ENCODE data around the gene ALDH16A1. TPM values are rescaled to one million over a fixed set of nuclear protein-coding genes. Genes with fewer than 3 reads are reported as not detected.

The ALDH16A1 gene
- total RNA-seq, 2 donors from 2014 or later, result 52.8 to 57.1 TPM

DNA sequence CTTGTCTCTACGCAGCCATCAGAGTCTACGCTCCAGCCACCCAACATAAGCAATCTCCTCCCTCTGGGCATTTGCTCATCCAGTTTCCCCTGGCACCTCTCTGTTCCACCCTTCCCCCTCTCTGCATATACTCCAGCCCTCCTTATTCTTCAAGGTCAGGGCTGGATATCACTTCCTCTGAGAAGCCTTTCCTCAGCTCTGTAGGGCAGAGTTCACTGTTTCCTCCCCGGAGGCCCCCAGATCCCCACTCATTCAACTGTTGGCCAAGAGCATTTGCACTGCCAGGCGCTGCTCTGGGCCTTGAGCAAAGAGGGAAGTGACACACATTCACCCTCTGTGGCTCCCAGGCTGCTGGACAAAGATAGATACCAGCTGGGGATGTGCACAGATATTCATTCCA, 62.7 kb downstream of the ALDH16A1 start:
- H3K27me3 ChIP-seq (ENCODE audit: control insufficient read depth, insufficient read depth, low read length, poor library complexity, severe bottlenecking), result no peaks in the 10 kb centered on the region
- no peaks in the 10 kb centered on the region for H3K36me3 ChIP-seq (ENCODE audit: control insufficient read depth, insufficient read depth, low read length)
- H3K36me3 Mint-ChIP-seq (ENCODE audit: low read depth), result peaks cover 32% of the 10 kb centered on the region
- H3K27ac Mint-ChIP-seq, result peak overlapping the region; percentile 68
- no peaks in the 10 kb centered on the region for H3K9me3 ChIP-seq (ENCODE audit: control insufficient read depth, low read length)
- no peak overlapping the region for H3K9ac ChIP-seq (ENCODE audit: extremely low read depth, low read length, poor library complexity, severe bottlenecking)
- H3K4me1 ChIP-seq (ENCODE audit: control insufficient read depth, insufficient read depth, low read length), result peaks cover 3% of the 10 kb centered on the region
- H3K27me3 Mint-ChIP-seq (ENCODE audit: insufficient read depth), result no peaks in the 10 kb centered on the region
- TF ChIP-seq, protein P1, sequence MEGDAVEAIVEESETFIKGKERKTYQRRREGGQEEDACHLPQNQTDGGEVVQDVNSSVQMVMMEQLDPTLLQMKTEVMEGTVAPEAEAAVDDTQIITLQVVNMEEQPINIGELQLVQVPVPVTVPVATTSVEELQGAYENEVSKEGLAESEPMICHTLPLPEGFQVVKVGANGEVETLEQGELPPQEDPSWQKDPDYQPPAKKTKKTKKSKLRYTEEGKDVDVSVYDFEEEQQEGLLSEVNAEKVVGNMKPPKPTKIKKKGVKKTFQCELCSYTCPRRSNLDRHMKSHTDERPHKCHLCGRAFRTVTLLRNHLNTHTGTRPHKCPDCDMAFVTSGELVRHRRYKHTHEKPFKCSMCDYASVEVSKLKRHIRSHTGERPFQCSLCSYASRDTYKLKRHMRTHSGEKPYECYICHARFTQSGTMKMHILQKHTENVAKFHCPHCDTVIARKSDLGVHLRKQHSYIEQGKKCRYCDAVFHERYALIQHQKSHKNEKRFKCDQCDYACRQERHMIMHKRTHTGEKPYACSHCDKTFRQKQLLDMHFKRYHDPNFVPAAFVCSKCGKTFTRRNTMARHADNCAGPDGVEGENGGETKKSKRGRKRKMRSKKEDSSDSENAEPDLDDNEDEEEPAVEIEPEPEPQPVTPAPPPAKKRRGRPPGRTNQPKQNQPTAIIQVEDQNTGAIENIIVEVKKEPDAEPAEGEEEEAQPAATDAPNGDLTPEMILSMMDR (conservative IDR thresholded peaks at IDR 0.05), result no peak
- H3K4me3 ChIP-seq (ENCODE audit: low read length), result no peak overlapping the region
- 94 to 100% methylated on average over 4 of the region's 4 CpGs for WGBS, 2 experiments (ENCODE audit: insufficient coverage in 1 of 2, insufficient read length in 1 of 2)
- no peak for DNase-seq
- no peak overlapping the region for H3K4me3 Mint-ChIP-seq
- H3K9me3 Mint-ChIP-seq, result no peaks in the 10 kb centered on the region
- peaks cover 5% of the 10 kb centered on the region for H3K4me1 Mint-ChIP-seq
- peak overlapping the region; percentile 17 for H3K27ac ChIP-seq (ENCODE audit: low read depth, low read length)

DNA sequence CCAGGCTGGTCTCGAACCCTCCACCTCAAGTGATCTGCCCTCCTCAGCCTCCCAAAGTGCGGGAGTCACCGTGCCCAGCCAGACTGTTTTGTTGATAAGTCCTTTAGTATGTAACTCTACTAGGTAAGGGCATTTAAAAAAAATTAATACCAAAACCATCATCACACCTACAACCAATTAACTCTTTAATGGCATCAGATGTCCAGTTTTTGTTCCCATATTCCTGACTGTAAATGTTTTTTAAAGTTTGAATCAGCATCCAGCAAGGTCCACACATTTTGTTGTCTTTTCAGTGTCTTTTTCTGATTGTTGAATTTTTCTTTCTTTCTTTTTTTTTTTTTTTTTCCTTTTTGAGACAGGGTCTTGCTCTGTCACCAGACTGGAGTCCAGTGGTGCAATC, 65.0 kb downstream of the ALDH16A1 start:
- H3K4me1 Mint-ChIP-seq, result no peaks in the 10 kb centered on the region
- H3K27me3 ChIP-seq (ENCODE audit: control insufficient read depth, insufficient read depth, low read length, poor library complexity, severe bottlenecking), result no peaks in the 10 kb centered on the region
- no peaks in the 10 kb centered on the region for H3K9me3 Mint-ChIP-seq
- H3K9me3 ChIP-seq (ENCODE audit: control insufficient read depth, low read length), result no peaks in the 10 kb centered on the region
- H3K4me1 ChIP-seq (ENCODE audit: control insufficient read depth, insufficient read depth, low read length), result peaks cover 3% of the 10 kb centered on the region
- no peak overlapping the region for H3K4me3 Mint-ChIP-seq
- no peak overlapping the region for H3K4me3 ChIP-seq (ENCODE audit: low read length)
- peaks cover 38% of the 10 kb centered on the region for H3K36me3 Mint-ChIP-seq (ENCODE audit: low read depth)
- H3K27ac Mint-ChIP-seq, result no peak overlapping the region
- TF ChIP-seq, protein P1 (conservative IDR thresholded peaks at IDR 0.05), result no peak
- no peak overlapping the region for H3K27ac ChIP-seq (ENCODE audit: low read depth, low read length)
- DNase-seq, result no peak
- H3K9ac ChIP-seq (ENCODE audit: extremely low read depth, low read length, poor library complexity, severe bottlenecking), result no peak overlapping the region
- H3K36me3 ChIP-seq (ENCODE audit: control insufficient read depth, insufficient read depth, low read length), result no peaks in the 10 kb centered on the region
- H3K27me3 Mint-ChIP-seq (ENCODE audit: insufficient read depth), result no peaks in the 10 kb centered on the region
- 100% methylated on average over 1 of the region's 3 CpGs; no CpG with 5 or more reads in 1 of the 2 experiments for WGBS, 2 experiments (ENCODE audit: insufficient coverage in 1 of 2, insufficient read length in 1 of 2)

Small RNA genes lying within 50 kb of the gene (microRNA-seq; reads per million reads assigned to microRNA genes)
- gene MIR150 (ENCODE audit: borderline microRNAs expressed), result 9.6 reads per million, percentile 44 among the genes with 10 or more reads in this experiment

Other genes starting within 250 kb of the ALDH16A1 start
- 1 to 10 TPM; 3.3 to 3.4 TPM for gene SLC6A16, start 128.0 kb upstream of the ALDH16A1 start, total RNA-seq
- not detected for gene CD37, start 117.8 kb upstream of the ALDH16A1 start, total RNA-seq
- 100 to 1,000 TPM; 142 to 166 TPM for gene TEAD2, start 90.8 kb upstream of the ALDH16A1 start, total RNA-seq
- 1 to 10 TPM; 1.8 to 2.1 TPM for gene DKKL1, start 89.3 kb upstream of the ALDH16A1 start, total RNA-seq
- gene KASH5, start 65.0 kb upstream of the ALDH16A1 start, total RNA-seq, result under 1 TPM in 1 of 2 donors, not detected in 1; 0.13 TPM
- gene PTH2, start 29.8 kb upstream of the ALDH16A1 start, total RNA-seq, result not detected
- gene GFY, start 27.8 kb upstream of the ALDH16A1 start, total RNA-seq, result under 1 TPM in 1 of 2 donors, not detected in 1; 0.18 TPM
- under 1 TPM; 0.22 to 0.33 TPM for gene SLC17A7, start 11.7 kb upstream of the ALDH16A1 start, total RNA-seq
- gene PIH1D1, start 1.4 kb upstream of the ALDH16A1 start, total RNA-seq, result 100 to 1,000 TPM; 128 to 133 TPM
- 1 to 10 TPM in 1 of 2 donors, under 1 TPM in 1; 0.75 to 2.3 TPM for gene FLT3LG, start 21.0 kb downstream of the ALDH16A1 start, total RNA-seq
- 1,000 to 10,000 TPM; 2,434 to 3,023 TPM for gene RPL13A, start 34.4 kb downstream of the ALDH16A1 start, total RNA-seq
- 1,000 to 10,000 TPM; 1,814 to 2,035 TPM for gene RPS11, start 43.2 kb downstream of the ALDH16A1 start, total RNA-seq
- gene FCGRT, start 59.4 kb downstream of the ALDH16A1 start, total RNA-seq, result 10 to 100 TPM; 47.6 to 56.9 TPM
- 1 to 10 TPM; 4.9 to 9.0 TPM for gene RCN3, start 74.8 kb downstream of the ALDH16A1 start, total RNA-seq
- gene NOSIP, start 127.3 kb downstream of the ALDH16A1 start, total RNA-seq, result 10 to 100 TPM; 58.0 to 62.3 TPM
- 1 to 10 TPM; 3.7 to 6.9 TPM for gene PRRG2, start 128.1 kb downstream of the ALDH16A1 start, total RNA-seq
- 10 to 100 TPM; 67.6 to 69.6 TPM for gene PRR12, start 138.0 kb downstream of the ALDH16A1 start, total RNA-seq
- 1 to 10 TPM; 5.8 to 7.3 TPM for gene RRAS, start 186.9 kb downstream of the ALDH16A1 start, total RNA-seq
- gene SCAF1, start 189.0 kb downstream of the ALDH16A1 start, total RNA-seq, result 10 to 100 TPM; 84.8 to 94.5 TPM
- 100 to 1,000 TPM; 127 to 128 TPM for gene IRF3, start 212.6 kb downstream of the ALDH16A1 start, total RNA-seq
- gene BCL2L12, start 212.7 kb downstream of the ALDH16A1 start, total RNA-seq, result 100 to 1,000 TPM in 1 of 2 donors, 10 to 100 TPM in 1; 91.8 to 101 TPM
- 100 to 1,000 TPM; 343 to 362 TPM for gene PRMT1, start 224.0 kb downstream of the ALDH16A1 start, total RNA-seq
- gene ADM5, start 236.4 kb downstream of the ALDH16A1 start, total RNA-seq, result 1 to 10 TPM; 4.6 to 7.7 TPM
- 10 to 100 TPM; 41.4 to 59.7 TPM for gene CPT1C, start 237.9 kb downstream of the ALDH16A1 start, total RNA-seq

All from endodermal cell (in vitro differentiated cells).